ENCODE results near the gene PLPP7.

Gene PLPP7

GRCh38 chr9:131302244-131303075 is 12.9 kb downstream of the PLPP7 start:
- FAIRE-seq (no peak), DNase-seq (ENCODE audit: insufficient read length, low spot score) (no peak)

GRCh38 chr9:131303381-131304321 is 14.1 kb downstream of the PLPP7 start:
- FAIRE-seq = no peak

DNA sequence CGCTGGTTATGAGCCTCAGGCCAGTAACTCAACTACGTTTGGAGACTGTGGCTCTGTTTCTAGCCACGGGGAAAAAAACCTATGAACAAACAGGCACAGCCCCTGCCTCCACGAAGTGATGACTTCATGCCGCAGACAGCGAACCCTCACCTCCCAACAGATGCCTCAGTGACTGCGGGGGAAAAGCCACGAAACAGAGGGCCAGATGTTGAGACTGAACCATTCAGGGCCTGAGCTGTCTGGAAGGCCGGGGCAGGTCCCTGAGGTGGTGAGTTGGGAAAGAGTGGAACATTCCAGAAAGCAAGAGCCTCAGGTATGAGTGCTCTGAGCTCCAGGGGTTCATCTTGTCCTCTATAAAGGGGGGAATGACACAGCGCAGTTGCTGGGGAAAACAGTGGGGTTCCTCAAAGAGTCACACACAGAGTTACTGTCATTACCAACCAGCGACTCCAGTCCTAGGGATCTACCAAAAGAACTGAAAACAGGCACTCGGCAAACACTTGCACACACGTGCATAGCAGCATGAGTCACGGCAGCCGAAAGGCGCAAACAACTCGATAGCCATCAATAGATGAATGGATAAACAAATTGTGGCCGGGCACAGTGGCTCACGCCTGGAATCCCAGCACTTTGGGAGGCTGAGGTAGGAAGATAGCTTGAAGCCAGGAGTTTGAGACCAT is 15.3 kb downstream of the PLPP7 start:
- FAIRE-seq (no peak), DNase-seq (ENCODE audit: insufficient read length, low spot score) (no peak)

More at GRCh38 chr9:131303381-131304321, 14.1 kb downstream of the PLPP7 start:
- no peak for DNase-seq (ENCODE audit: insufficient read length, low spot score)

- no peak for FAIRE-seq
- no peak for DNase-seq (ENCODE audit: insufficient read length, low spot score)
Measured at GRCh38 chr9:131306397-131307004, 17.0 kb downstream of the PLPP7 start.

DNA sequence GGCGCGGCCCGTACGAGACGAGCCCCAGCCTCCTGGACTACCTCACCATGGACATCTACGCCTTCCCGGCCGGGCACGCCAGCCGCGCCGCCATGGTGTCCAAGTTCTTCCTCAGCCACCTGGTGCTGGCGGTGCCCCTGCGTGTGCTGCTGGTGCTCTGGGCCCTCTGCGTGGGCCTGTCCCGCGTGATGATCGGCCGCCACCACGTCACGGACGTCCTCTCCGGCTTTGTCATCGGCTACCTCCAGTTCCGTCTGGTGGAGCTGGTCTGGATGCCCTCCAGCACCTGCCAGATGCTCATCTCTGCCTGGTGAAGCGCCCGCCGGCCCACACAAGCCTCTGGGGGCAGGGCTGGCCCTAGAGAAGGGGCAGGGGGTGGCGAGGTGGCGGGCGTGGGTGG is 18.5 kb downstream of the PLPP7 start:
- no peak for FAIRE-seq

DNA sequence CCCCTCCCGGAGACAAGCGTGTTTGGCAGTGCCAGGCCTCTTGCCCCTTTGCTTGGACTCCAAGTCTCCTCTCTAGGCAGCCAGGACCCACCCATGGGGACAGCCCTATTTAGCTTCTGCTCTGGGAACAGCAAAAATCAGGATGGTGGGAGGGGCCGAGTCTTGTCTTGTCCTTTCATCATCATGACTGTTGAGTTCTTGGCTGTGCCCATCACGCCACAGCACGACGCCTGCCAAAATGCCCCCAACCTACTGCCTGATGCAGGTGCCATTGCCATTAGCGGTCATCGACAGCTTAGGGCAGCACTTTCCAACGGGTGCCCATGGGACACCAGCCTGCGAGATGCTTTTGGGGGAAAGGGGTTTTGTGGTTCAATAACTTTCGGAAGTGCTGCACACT is 18.9 kb downstream of the PLPP7 start:
- no peak for FAIRE-seq
- no peak for DNase-seq (ENCODE audit: insufficient read length, low spot score)

More for the DNA sequence above, 18.5 kb downstream of the PLPP7 start:
- DNase-seq (ENCODE audit: insufficient read length, low spot score) = no peak

DNA sequence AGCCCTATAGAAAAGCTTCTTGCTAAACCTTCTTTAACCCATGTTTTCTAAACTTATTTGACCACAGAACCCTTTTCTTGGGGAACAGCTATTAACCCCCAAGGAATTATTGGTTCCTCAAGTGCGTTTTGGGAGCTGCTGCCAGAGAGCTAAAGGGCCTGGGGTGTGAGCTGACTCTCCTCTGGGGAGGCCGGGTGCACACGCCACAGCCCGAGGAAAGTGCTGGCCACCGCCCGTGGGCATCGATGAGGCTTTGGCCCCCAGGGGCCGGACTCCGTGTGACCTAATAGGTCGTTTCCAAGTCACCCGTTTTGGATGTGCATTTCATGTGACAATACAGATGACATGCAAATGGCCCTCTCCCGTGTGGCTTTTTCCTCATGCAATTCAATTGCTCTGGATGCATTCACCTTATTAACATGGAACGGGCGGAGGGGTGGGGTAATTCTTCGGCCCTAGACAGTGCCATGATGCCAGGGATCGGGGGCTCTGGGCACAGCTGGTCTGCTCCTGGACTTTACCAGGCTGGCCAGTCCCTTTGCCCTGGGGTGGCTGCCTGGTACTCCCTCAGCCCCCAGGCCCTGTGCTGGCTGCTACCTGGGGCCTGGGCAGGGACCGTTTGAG is 19.5 kb downstream of the PLPP7 start:
- DNase-seq (ENCODE audit: insufficient read length, low spot score) (no peak), FAIRE-seq (no peak)

DNA sequence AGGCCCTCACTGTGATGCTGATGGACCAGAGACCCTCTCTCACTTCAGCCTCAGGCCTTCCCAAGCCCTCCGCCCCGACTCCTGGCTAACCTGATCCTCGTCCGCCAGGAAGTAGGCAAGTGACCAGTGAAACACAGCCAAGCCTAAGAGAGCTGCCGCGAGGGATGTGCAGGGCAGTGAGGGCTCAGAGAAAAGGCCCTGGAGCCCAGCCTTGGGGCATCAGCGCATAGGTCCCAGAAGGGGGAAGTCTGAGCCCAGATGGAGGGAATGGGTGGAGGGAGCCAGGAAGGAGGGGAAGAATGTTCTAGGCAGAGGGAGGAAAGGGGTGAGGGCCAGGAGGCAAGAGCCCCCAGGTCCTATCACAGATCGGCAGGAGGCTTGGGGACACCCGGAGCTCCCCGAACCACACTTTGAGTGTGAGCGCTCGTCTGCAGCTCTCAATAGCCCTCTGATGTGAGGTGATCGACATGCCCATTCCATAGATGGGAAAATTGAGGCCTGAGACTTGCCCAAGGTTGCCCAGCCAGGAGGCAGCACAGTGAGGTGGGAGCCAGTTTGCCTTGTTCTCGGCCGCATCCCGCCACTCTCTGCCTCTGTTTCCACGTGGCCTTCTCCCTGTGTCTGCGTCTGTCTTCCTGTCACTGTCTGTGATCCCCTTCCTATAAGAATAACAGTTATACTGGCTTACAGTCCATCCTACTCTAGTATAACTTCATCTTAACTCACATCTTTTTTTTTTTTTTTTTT is 20.2 kb downstream of the PLPP7 start:
- FAIRE-seq (no peak), DNase-seq (ENCODE audit: insufficient read length, low spot score) (no peak)

- FAIRE-seq = no peak
- DNase-seq (ENCODE audit: insufficient read length, low spot score) = peak; percentile 48
Measured at GRCh38 chr9:131310833-131311554, 21.5 kb downstream of the PLPP7 start.

GRCh38 chr9:131312246-131312645 is 22.7 kb downstream of the PLPP7 start:
- DNase-seq (ENCODE audit: insufficient read length, low spot score) (no peak), FAIRE-seq (no peak)

DNA sequence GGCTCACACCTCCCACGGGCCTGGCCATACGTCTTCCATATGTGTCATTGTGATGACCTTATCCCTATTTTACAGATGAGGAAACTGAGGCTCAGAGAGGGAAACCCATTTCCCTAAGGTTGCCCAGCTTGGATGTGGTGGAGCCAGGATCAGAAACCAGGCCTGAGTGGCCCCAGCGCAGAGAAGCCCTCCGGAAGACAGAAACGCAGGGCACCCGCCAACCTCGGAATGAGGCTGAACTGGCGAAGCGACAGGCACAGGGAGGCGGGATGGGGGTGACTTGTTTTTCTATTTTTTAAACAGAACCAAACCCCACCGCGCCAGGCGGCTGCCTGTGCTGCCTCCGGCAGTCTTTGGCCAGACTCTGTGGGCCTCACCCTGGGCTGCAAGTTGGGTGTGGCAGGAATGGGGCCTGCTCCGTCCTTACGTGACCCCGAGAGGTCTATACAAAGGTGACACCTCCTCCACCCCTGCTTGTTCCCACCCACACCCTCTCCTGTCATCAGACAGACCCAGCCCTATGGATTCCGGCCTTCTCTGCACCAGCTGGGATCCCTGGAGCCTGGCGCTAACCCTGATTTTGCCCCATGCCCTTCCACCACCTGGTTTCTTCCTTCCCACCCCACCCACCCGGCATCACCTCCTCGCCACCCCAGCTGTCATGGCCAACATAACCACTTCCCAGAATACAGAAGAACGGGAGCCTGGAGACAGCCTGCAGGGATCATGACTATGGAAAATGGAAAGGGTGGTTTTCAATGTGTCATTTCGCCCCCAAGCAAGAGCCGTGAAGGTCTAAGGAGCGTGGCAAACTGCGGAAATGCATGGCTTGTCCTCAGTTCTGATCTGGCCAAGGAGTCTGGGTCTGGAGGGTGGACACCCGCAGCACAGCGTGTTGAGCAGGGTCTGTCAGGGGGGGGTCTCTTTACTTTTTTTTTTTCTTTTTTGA is 23.6 kb downstream of the PLPP7 start:
- DNase-seq (ENCODE audit: insufficient read length, low spot score) (no peak), FAIRE-seq (no peak)

GRCh38 chr9:131318231-131319085 is 28.9 kb downstream of the PLPP7 start:
- DNase-seq (ENCODE audit: insufficient read length, low spot score) (no peak), FAIRE-seq (no peak)

- no peak for FAIRE-seq
Measured at GRCh38 chr9:131319486-131319885, 30.0 kb downstream of the PLPP7 start.

DNA sequence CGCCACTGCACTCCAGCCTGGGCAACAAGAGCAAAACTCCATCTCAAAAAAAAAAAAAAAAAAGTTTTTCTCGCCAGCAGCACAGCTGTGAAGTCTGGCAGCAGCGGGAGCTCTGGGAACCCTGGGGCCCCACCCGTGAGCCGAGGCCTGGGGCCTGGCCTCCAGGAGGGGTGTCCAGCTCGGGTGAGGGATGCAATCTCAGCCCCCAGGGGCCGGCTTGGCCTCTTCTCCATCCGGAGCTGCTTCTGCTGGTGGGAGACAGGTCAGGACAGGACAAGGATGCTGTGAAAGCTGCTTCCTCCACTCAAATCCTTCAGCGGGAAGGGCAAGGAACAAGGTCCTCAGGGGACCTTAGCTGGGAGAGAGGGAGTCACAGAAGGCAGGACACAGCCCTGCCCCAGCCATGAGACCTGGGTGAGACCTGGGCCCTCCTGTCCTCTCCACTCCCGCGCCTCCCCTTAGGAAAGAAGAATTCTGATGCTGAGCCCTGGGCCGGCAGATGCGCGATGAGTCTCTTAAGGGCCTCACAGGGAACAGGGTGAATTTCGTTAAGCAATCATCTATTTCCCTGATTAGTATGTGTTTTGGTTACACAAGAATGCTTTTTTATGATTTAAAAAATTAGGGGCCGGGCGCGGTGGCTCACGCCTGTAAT is 30.6 kb downstream of the PLPP7 start:
- no peak for FAIRE-seq
- DNase-seq (ENCODE audit: insufficient read length, low spot score) = no peak

More at GRCh38 chr9:131319486-131319885, 30.0 kb downstream of the PLPP7 start:
- no peak for DNase-seq (ENCODE audit: insufficient read length, low spot score)

GRCh38 chr9:131323629-131324028 is 34.1 kb downstream of the PLPP7 start:
- DNase-seq (ENCODE audit: insufficient read length, low spot score) (no peak), FAIRE-seq (no peak)
